Central memory CD8-positive, alpha-beta T cell (primary cell): Measurements from ENCODE around the gene ZNF276.
"Not testable (repeated sequence)": the region's sequence is repeated elsewhere in the genome, so short reads cannot be mapped to it uniquely, and the experiment has no call there.

ENCODE experiments used
- ATAC-seq: fragments of 150-1000 bp; cut with Tn5 transposase; replicated peaks from 2 replicates; pipeline ENCODE4 v1.10.0; 2022; ENCODE audit warnings: mild to moderate bottlenecking, moderate FRiP score, moderate number of reproducible peaks; ENCODE audit not compliant: poor library complexity, severe bottlenecking; ENCODE audit errors: extremely low read depth
- DNase-seq, 2 donors: peaks; one replicate each; pipeline ENCODE4 v3.0.0; 2021; ENCODE audit warnings: low spot score in 2 of 2
- H3K27ac Mint-ChIP-seq: one replicate; pipeline ENCODE4 v1.8.0; 2022; ENCODE audit warnings: low read depth, mild to moderate bottlenecking, moderate library complexity, mixed read lengths
- H3K27me3 Mint-ChIP-seq: one replicate; pipeline ENCODE4 v1.8.0; 2022; ENCODE audit warnings: mixed read lengths
- H3K36me3 Mint-ChIP-seq: one replicate; pipeline ENCODE4 v1.8.0; 2022; ENCODE audit warnings: mild to moderate bottlenecking, moderate library complexity, mixed read lengths; ENCODE audit not compliant: insufficient read depth
- H3K4me1 Mint-ChIP-seq: one replicate; pipeline ENCODE4 v1.8.0; 2022; ENCODE audit warnings: mixed read lengths
- H3K4me3 Mint-ChIP-seq: one replicate; pipeline ENCODE4 v1.8.0; 2022; ENCODE audit warnings: mild to moderate bottlenecking, moderate library complexity, mixed read lengths
- H3K9me3 Mint-ChIP-seq: one replicate; pipeline ENCODE4 v1.8.0; 2022; ENCODE audit warnings: mixed read lengths

Gene ZNF276

DNA sequence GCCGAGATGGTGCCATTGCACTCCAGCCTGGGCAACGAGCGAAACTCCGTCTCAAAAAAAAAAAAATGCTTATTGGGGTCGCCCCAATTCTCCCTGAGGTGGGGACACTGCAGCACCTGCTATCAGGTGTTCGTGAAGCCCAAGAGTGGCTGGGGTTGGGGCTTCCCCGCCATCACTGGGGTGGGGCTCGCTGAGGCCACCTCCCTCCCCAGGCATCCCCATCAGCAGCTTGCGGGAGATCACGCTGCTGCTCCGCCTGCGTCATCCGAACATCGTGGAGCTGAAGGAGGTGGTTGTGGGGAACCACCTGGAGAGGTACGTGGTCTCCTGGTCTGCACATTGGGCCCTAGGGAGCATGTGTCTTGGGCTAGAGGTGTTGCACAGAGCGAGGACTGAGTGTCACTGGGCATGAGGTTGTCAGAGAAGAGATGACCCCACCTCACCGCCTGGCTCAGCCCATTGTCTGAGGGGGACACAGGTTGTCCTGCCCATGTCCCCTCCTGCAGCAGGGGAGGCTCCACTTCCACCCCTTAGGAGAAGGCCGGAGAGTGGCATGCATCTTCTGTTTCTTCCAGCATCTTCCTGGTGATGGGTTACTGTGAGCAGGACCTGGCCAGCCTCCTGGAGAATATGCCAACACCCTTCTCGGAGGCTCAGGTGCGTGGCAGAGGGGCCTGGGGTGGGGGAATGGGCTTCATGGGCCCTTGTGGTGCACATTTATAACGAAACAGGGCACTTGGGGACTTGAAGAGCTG lies 29.9 kb upstream of the ZNF276 start:
- no peak overlapping the region for H3K4me3 Mint-ChIP-seq
- DNase-seq (no peak), ATAC-seq (no peak)
- no peaks in the 10 kb centered on the region for H3K27me3 Mint-ChIP-seq
- H3K9me3 Mint-ChIP-seq, result no peaks in the 10 kb centered on the region
- peaks cover 39% of the 10 kb centered on the region for H3K36me3 Mint-ChIP-seq
- no peak overlapping the region for H3K27ac Mint-ChIP-seq
- peaks cover 32% of the 10 kb centered on the region for H3K4me1 Mint-ChIP-seq

DNA sequence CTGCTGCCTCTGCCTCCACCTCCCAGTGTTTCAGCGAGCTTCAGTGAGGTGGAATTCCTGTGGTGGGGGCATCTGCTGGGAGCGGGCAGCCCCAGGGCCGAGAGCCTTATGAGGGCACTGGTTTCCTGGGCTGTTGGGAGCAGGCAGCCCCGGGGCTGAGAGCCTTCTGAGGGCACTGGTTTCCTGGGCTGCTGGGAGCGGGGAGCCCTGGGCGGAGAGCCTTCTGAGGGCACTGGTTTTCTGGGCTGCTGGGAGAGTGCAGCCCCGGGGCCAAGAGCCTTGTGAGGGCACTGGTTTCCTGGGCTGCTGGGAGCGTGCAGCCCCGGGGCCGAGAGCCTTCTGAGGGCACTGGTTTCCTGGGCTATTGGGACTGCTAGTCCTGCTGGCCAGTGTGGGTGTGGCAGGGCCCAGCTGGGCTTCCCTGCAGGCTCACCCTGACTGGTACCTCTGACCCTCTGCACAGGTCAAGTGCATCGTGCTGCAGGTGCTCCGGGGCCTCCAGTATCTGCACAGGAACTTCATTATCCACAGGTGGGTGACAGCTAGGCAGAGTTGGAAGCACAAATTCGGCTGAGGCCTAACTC lies 29.3 kb upstream of the ZNF276 start:
- peaks cover 39% of the 10 kb centered on the region for H3K36me3 Mint-ChIP-seq

GRCh38 chr16:89693289-89693731 lies 28.0 kb upstream of the ZNF276 start:
- no peak for ATAC-seq
- Mint-ChIP-seq H3K9me3 (no peaks in the 10 kb centered on the region), H3K4me3 (no peak overlapping the region), H3K27ac (no peak overlapping the region), H3K4me1 (peaks cover 26% of the 10 kb centered on the region), H3K27me3 (no peaks in the 10 kb centered on the region), H3K36me3 (peaks cover 36% of the 10 kb centered on the region)
- DNase-seq, result no peak

More for the DNA sequence above, 29.3 kb upstream of the ZNF276 start:
- H3K27ac Mint-ChIP-seq, result no peak overlapping the region
- no peaks in the 10 kb centered on the region for H3K9me3 Mint-ChIP-seq
- no peak overlapping the region for H3K4me3 Mint-ChIP-seq
- no peak for DNase-seq
- peaks cover 35% of the 10 kb centered on the region for H3K4me1 Mint-ChIP-seq
- no peak for ATAC-seq
- no peaks in the 10 kb centered on the region for H3K27me3 Mint-ChIP-seq

DNA sequence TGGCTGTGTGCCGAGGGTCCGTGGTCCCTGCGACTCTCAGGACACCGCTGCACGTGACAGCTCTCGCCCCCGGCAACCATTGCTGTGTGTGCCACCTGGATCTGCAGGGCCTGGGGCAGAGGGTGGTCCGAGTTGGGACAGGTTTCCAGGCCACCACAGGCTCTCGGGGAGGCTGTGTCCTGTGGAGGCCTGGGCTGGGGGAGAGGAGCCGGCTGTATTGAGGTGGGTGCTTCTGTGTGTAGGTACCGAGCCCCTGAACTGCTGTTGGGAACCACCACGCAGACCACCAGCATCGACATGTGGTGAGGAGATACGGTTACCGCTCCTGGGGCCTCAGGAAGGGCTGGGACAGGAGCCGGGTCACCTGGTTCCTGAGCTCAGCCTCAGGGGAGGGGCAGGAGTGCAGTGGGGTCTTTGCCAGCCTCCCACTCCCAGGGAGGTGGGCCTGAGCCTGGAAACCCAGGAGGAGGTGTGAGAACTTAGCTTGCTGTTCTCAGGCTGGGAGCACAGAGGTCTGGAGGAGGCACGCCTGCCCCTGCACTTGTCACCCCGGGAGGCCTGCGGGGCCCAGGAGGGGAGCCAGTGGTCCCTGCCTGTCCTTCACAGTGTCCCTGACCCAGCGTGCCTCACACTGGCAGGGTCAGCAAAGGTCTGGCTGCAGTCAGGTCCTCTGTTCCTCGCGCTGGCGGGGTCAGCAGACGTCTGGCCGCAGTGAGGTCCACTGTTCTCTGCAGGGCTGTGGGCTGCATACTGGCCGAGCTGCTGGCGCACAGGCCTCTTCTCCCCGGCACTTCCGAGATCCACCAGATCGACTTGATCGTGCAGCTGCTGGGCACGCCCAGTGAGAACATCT lies 27.2 kb upstream of the ZNF276 start:
- Mint-ChIP-seq H3K27ac (no peak overlapping the region), H3K9me3 (no peaks in the 10 kb centered on the region), H3K4me3 (no peak overlapping the region), H3K4me1 (peaks cover 30% of the 10 kb centered on the region), H3K36me3 (peaks cover 38% of the 10 kb centered on the region), H3K27me3 (no peaks in the 10 kb centered on the region)
- ATAC-seq (no peak), DNase-seq (no peak)

DNA sequence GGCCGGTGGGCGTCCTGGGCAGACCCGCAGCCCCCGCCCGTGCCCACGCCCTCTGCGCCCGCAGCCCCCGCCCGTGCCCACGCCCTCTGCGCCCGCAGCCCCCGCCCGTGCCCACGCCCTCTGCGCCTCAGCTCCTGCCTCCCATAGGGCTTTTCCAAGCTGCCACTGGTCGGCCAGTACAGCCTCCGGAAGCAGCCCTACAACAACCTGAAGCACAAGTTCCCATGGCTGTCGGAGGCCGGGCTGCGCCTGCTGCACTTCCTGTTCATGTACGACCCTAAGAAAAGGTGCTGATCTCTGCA lies 26.6 kb upstream of the ZNF276 start:
- H3K27ac Mint-ChIP-seq, H3K9me3 Mint-ChIP-seq: not testable (repeated sequence)
- H3K36me3 Mint-ChIP-seq, result peaks cover 38% of the 10 kb centered on the region

DNA sequence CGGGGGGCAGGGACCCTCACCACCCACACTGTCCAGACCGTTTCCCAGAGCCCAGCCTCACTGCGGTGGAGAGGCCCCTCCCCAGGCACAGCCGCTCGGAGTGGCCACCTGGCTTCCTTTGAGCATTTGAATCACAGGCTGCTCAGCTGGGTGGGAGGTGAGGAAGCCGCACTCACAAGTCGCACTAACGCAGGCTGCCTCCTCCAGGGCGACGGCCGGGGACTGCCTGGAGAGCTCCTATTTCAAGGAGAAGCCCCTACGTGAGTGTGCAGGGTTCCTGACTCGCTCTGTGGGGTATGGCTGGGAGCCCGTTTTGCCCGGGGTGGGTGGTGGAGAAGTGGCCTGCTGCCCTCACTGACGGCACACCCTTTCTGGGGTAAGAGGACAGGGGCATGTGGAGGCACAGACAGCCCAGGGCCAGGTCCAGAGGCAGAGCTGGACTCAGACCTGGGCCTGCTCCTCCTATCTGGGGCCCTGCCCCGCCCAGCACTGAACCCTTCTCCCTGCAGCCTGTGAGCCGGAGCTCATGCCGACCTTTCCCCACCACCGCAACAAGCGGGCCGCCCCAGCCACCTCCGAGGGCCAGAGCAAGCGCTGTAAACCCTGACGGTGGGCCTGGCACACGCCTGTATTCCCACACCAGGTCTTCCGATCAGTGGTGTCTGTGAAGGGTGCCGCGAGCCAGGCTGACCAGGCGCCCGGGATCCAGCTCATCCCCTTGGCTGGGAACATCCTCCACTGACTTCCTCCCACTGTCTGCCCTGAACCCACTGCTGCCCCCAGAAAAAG lies 26.1 kb upstream of the ZNF276 start:
- ATAC-seq (no peak), DNase-seq (no peak)
- Mint-ChIP-seq H3K27me3 (no peaks in the 10 kb centered on the region), H3K27ac (no peak overlapping the region), H3K4me3 (peak overlapping the region; percentile 7), H3K9me3 (no peaks in the 10 kb centered on the region), H3K4me1 (peaks cover 33% of the 10 kb centered on the region), H3K36me3 (peaks cover 37% of the 10 kb centered on the region)

More for the DNA sequence above, 26.6 kb upstream of the ZNF276 start:
- not testable (repeated sequence) for DNase-seq, H3K27me3 Mint-ChIP-seq, ATAC-seq, H3K4me3 Mint-ChIP-seq
- H3K4me1 Mint-ChIP-seq, result peaks cover 32% of the 10 kb centered on the region

DNA sequence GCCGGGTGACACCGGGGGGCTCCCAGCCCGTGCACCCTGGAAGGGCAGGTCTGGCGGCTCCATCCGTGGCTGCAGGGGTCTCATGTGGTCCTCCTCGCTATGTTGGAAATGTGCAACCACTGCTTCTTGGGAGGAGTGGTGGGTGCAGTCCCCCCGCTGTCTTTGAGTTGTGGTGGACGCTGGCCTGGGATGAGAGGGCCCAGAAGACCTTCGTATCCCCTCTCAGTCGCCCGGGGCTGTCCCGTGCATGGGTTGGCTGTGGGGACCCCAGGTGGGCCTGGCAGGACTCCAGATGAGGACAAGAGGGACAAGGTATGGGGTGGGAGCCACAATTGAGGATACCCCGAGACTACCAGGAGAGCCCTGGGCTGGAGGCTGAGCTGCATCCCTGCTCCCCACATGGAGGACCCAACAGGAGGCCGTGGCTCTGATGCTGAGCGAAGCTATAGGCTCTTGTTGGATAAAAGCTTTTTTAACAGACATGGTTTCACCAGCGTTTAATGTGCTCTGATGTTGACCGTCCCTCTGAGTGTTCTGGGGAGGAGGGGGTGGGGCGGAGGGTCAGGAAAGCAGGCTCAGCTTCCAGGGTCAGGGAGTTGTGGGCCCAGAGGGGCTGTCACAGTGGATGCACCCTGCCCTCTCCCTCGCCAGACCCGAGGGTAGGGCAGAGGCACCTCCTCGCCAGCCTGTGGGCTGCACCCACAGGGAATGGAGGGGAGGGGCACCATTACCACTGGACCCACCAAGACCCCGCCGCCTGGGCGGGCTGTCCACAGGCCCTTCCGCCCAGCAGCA lies 25.3 kb upstream of the ZNF276 start:
- peaks cover 31% of the 10 kb centered on the region for H3K4me1 Mint-ChIP-seq
- peaks cover 36% of the 10 kb centered on the region for H3K36me3 Mint-ChIP-seq
- peak overlapping the region; percentile 16 for H3K4me3 Mint-ChIP-seq
- no peak for ATAC-seq
- DNase-seq, result no peak
- no peaks in the 10 kb centered on the region for H3K27me3 Mint-ChIP-seq
- no peaks in the 10 kb centered on the region for H3K9me3 Mint-ChIP-seq
- no peak overlapping the region for H3K27ac Mint-ChIP-seq

GRCh38 chr16:89696670-89697128 lies 24.6 kb upstream of the ZNF276 start:
- H3K36me3 Mint-ChIP-seq, result peaks cover 34% of the 10 kb centered on the region
- DNase-seq (peak in 1 of 2 donors; percentile 40), ATAC-seq (no peak)
- H3K4me3 Mint-ChIP-seq, result peak overlapping the region; percentile 16
- H3K27ac Mint-ChIP-seq, result no peak overlapping the region
- no peaks in the 10 kb centered on the region for H3K27me3 Mint-ChIP-seq
- H3K4me1 Mint-ChIP-seq, result peaks cover 31% of the 10 kb centered on the region
- no peaks in the 10 kb centered on the region for H3K9me3 Mint-ChIP-seq

DNA sequence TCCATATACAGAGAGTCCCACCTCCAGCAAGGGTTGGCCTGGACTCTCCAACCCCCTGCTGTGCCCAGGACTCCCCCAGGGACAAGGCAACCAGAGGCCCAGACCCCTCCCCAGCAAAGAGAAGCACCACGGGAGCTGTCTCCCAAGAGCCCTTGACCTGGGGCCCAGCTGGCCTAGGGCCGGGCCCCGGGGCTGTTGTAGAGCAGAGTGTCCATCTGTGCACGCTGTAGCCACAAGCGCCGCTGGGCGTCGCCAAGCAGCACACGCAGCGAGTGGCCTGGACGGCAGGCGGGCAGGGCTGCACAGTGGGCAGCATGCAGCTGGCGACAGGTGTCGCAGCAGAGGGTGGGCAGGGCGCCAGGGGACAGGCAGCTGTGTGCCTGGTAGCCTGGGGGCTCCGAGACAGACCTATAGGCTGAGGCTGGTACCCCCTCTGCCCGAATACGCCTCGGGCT lies 24.1 kb upstream of the ZNF276 start:
- Mint-ChIP-seq H3K27ac (no peak overlapping the region), H3K4me1 (peaks cover 31% of the 10 kb centered on the region), H3K36me3 (peaks cover 33% of the 10 kb centered on the region), H3K27me3 (no peaks in the 10 kb centered on the region), H3K4me3 (no peak overlapping the region), H3K9me3 (no peaks in the 10 kb centered on the region)
- no peak for ATAC-seq
- DNase-seq, result no peak

DNA sequence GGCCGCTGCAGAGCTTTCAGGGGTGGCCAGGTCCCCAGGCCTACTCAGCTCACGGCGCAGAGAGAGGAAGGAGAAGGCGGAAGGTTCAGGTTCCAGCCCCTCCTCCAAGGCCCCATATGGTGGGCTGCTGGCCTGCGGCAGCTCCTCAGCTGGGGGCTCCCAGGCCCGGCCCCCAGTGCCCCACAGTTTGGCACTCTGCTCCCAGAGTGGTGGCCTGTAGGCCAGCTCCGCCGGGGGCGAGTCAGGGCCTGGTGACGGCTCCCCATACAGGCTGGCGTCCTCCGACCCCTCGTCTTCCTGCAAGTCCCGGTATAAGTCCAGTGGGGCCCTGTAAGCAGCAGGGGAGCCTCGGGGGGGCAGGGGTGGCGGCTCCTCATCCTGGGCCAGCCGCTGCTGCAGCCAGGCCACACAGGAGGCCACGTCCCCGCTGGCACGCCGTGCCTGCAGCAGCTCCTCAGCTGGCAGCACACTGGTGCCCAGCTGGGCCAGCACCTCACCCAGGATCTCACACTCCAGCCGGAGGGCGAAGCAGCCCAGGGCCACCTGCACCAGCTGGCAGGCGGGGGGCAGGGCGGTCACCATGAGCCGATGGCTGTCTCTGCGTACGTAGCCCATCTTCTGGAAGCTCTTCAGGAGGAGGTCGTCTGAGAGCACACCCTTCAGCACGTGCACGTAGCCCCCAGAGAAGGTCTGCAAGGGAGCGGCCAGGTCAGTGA lies 23.6 kb upstream of the ZNF276 start:
- H3K27ac Mint-ChIP-seq, result peak overlapping the region; percentile 29
- no peaks in the 10 kb centered on the region for H3K9me3 Mint-ChIP-seq
- peaks cover 31% of the 10 kb centered on the region for H3K4me1 Mint-ChIP-seq
- H3K4me3 Mint-ChIP-seq, result no peak overlapping the region
- H3K27me3 Mint-ChIP-seq, result no peaks in the 10 kb centered on the region
- ATAC-seq, result no peak
- peaks cover 32% of the 10 kb centered on the region for H3K36me3 Mint-ChIP-seq
- DNase-seq, result no peak

DNA sequence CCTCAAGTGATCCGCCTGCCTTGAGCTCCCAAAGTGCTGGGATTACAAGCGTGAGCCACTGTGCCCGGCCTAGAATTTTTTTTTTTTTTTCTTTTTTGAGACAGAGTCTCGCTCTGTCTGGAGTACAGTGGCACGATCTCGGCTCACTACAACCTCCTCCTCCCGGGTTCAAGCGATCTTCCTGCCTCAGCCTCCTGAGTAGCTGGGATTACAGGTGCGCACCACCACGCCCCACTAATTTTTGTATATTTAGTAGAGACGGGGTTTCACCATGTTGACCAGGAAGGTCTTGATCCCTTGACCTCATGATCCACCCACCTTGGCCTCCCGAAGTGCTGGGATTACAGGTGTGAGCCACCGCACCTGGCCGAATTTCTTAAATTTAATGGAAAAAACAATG lies 22.6 kb upstream of the ZNF276 start:
- not testable (repeated sequence) for ATAC-seq, H3K4me3 Mint-ChIP-seq, H3K9me3 Mint-ChIP-seq, H3K27me3 Mint-ChIP-seq, DNase-seq
- H3K4me1 Mint-ChIP-seq, result peaks cover 31% of the 10 kb centered on the region
- peak overlapping the region; percentile 32 for H3K27ac Mint-ChIP-seq
- peaks cover 26% of the 10 kb centered on the region for H3K36me3 Mint-ChIP-seq
